Central memory CD4-positive, alpha-beta T cell (primary cell): ENCODE measurements around the gene RANBP17.

Experiments
- DNase-seq: peaks from one replicate; pipeline ENCODE4 v3.0.0; 2022

RANBP17 gene

DNA sequence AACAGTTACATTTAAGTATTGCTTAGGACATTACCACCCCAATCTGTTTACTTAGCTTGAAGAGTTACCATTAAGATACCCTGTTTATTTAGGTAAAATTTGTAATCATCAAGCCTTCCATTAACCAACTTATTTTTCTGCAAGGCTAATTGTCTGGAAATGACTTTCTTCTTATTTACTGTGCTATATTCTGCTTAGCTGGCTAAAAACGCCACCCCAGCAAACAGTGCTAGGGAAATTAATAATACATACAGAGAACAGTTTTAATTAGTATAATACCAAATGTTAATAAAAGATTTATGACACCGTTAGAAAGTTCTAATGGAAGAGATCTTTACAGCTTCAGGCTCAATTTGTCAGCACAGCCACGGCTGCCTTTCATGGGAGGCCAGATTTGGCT lies 461.2 kb downstream of the RANBP17 start:
- no peak for DNase-seq

DNA sequence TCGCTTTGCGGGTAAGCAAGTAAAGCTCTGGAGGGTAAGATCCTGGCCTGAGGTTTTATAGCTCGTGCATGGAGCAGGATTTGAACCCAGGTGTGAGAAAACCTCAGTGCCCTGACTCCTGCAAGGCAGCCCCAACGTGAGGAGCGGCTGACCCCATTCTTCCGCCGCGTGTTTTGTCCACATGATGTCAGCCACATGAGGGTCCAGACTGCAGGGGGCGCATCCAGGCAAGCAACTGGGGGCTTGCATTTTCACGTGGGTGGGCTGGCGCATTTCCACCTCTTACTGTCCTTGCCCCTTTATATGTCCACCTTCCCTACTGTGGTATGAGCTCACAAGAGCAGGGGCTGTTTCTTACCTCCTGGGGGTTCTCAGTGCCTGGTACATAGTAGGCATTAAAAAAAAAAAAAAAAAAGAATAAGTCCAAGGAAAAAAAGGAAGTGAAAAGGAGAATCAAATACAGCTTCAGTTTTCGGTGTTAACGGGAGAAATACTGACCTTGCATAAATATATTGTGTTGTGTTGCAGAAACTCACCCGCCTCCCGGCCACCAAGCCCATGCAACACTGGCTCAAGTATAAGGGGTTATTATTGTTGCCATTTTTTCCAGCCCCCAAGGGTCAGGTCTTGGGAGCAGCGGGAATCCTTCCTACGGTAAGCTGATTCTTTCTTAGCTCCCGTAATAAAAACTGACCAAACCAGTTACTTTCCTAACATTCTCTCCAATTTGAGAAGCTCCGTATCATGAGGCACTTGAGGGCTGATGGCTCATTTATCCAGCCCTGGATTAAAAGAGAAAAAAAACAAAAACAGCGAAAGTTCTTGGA lies 462.2 kb downstream of the RANBP17 start:
- DNase-seq: no peak

DNA sequence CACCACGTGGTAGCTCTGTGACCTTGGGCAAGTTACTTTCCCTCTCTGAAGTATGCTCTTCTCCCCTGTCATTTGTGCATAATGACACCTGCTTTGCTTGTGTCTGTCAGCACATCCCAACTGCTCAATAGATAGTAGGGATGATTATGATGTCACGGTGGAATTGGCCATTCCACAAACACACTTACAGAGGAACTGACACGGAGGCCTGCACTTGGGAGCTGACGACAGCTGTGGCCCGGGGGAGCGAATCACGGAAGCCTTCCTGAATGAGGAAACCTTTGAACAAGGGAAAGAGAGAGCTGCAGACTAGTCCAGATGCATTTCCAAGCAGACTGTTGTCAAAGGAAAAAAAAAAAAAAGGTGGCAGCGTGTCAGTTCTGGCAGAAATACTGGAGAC lies 468.2 kb downstream of the RANBP17 start:
- DNase-seq: no peak

DNA sequence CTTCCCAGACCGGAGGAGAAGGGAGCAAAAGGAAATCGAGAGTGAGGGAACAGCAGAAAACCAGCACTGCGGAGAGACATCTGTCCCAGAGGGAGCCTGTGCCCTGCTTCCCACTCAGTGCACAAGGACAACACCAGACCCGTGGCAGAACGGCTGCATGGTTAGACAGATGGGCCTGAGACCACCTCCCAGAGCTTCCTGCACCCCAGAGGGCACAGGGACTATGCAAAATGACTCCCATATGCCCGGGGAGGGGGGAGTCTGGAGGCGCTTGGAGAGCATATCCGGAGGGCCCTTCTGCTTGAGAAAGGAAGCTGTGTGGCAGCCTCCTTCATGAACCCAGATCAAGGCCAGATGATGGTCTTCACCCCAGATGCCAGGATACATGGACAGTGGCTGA lies 473.8 kb downstream of the RANBP17 start:
- DNase-seq: no peak

DNA sequence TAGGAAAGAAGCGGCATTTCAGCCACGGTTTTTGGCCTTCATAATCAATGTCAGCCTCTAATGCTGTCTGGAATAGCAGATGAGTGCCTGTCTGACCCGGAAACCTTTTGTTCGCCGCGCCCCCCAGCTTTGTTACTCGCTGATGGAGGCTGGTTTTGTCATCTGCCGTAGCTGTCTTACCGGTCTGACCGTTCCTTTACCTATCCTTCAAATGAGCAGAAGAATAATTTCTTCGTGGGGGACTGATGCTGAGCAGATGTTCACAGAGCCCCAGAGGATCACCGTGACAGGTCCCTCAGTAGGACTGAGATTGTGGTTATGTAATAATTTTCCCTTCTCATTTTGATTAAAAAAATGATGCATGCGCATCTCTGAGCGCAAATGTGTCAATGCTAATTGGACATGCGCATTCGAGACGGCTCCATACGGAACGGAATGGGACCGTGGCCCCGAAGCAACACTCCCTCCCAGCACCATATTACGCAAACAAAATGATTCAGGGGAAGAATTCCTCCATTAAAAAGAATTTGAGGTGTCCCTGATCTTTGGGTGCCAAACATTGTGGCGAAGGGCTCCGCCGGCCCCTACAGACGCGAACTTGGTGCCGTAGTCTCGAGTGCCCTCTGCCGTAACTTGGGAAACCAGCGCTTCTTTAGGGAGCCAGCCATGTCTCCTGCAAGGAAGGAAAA lies 474.8 kb downstream of the RANBP17 start:
- DNase-seq: no peak

DNA sequence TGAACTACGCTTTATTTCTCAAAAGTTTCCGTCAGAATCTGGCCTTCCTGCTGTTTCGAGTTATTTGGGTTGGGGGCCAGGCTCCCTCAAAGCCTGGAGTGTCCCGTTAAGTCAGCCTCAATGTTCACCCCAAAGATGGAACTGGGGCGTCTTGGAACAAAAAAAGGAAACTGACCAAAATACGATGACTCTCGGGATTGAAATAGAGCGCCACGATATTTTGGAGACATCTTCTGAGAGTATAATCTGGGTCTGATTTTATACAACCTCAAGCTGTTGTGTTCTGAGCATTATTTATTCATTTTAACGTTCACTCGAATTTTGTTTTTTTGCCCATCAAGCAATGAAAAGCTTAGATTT lies 475.4 kb downstream of the RANBP17 start:
- no peak for DNase-seq

DNA sequence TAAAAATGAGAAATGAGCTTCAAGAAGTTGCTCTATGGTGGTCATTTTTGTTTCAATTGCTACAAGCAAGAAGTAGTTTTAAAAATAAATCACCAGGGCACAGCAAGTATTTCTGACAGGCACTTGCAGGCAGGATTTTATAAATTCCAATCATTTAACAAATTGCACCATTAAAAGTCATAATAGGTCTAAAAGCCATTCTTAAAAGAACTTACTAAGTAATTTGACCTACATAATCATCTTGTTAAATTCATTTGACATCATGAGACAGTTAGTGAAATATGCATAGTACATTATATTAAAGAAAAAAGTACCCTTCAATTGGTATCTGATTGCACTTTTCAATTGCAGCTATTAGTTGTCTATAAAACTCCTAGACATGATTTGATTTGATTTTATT lies 478.2 kb downstream of the RANBP17 start:
- no peak for DNase-seq

DNA sequence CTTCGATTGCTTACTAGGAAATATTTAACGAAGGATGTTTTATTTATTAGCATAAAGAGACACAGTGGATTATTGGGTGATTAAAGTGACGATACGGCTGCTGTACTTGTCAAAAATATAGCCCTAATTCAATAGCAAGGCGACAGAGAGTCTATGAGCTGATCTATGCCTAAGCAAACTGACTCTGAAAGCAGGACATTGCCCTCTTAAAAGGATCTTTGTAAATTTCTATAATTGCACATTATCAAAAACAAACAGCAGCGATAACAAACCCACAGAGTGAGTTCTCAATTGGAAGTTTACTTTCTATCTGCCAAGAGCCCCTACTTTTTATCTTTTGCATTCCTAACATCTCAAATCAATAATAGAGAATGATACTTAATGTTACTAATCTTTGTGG lies 478.7 kb downstream of the RANBP17 start:
- no peak for DNase-seq

DNA sequence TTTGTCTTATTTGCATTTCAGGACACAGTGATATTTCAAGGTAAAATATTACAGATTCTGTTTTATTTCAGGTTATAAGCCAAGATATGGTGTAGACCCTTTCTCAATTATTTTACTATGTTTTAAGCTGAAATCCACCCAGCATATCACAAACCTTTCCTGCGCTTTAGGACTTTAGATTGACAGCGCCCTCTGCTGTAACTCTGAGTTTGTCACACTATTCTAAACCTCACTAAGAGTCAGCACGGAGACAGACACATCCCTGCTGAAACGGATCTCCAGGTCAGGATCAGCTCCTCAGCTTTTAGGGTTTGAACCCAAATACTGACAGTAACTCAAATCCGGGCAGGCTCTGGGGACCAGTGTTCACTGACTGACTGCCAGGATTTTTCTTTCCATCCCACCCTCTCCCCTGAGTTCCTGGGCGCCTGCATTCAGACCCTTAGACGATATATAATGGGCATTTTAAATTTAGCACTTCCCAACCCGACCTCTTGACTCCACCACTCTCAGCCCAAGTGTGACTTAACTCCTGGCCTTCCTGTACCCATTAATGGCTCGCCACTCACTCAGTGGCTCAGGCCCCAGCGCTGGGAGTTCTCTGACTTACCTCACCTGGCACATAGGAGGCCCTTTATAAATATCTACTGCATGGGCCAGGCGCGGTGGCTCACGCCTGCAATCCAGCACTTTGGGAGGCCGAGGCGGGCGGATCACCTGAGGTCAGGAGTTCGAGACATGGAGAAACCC lies 480.7 kb downstream of the RANBP17 start:
- DNase-seq: peak; percentile 12

DNA sequence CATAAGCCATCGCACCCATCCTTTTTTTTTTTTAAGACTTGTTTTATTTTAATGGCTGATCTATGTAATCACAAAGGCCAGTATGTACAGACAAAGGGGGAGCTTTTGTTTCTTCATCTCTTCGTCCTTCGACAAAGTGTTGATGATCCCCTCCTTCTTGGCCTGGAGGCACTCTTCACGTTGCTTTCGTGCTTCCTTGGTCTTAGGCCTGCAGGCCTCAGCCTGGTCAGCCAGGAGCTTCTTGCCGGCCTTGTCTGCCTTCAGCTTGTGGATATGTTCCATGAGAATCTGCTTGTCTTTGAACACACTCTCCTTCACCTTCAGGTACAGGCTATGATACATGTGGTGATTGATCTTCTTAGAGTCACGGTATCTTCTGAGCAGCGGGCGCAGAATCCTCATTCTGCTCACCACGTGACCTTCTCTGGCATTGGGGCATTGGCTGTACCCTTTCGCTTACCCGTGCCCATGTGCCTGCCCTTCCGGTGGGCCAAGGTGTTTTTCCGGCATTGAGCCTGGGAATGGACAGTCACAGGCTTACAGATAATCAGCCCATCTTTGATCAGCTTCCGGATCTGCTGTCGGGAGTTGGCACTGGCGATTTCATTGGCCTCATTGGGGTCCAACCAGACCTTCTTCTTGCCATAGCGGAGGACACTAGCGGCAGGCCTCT lies 483.3 kb downstream of the RANBP17 start:
- no peak for DNase-seq
